HepG2 (cell line): ENCODE measurements around the gene RPS6KB1. TPM values are rescaled to one million over a fixed set of nuclear protein-coding genes. Genes with fewer than 3 reads are reported as not detected.

Experiments
- ARNTL ChIP-seq: sonication (generic); formaldehyde crosslinking; IDR thresholded peaks from 2 replicates; pipeline ENCODE4 v1.4.0; 2020; ENCODE audit warnings: mild to moderate bottlenecking, missing genetic modification reagents
- FOXK2 ChIP-seq: fragments of 450-650 bp; IDR thresholded peaks from 2 replicates; pipeline ENCODE4 v1.6.1; 2016
- GTF2F1 ChIP-seq: fragments of 150-350 bp; IDR thresholded peaks from 2 replicates; pipeline ENCODE4 v1.6.1; 2014; ENCODE audit warnings: low read length
- NFRKB ChIP-seq: fragments of 450-650 bp; IDR thresholded peaks from 2 replicates; pipeline ENCODE4 v1.6.1; 2017
- REPIN1 ChIP-seq: sonication (generic); formaldehyde crosslinking; IDR thresholded peaks from 2 replicates; pipeline ENCODE4 v1.8.0; 2022; ENCODE audit warnings: missing genetic modification reagents, low read depth, mild to moderate bottlenecking, borderline replicate concordance
- SIX4 ChIP-seq: sonication (generic); formaldehyde crosslinking; IDR thresholded peaks from 2 replicates; pipeline ENCODE4 v1.4.0; 2020; ENCODE audit warnings: missing genetic modification reagents
- TAF15 ChIP-seq: fragments of 200-400 bp; formaldehyde crosslinking; IDR thresholded peaks from one replicate; pipeline ENCODE4 v1.6.1; 2018; ENCODE audit warnings: mild to moderate bottlenecking, low read depth, low read length; ENCODE audit not compliant: poor library complexity, severe bottlenecking
- ZMYM2 ChIP-seq: sonication (generic); formaldehyde crosslinking; IDR thresholded peaks from 2 replicates; pipeline ENCODE4 v1.8.0; 2022; ENCODE audit warnings: mild to moderate bottlenecking, missing genetic modification reagents
- ZNF550 ChIP-seq: sonication (generic); formaldehyde crosslinking; IDR thresholded peaks from 2 replicates; pipeline ENCODE4 v1.4.0; 2020; ENCODE audit warnings: mild to moderate bottlenecking, missing genetic modification reagents, borderline replicate concordance
- polyA plus RNA-seq, 8 experiments: library from polyadenylated mRNA; depleted of rRNA in 3 of 8; stranded (reverse) in 7 of 8; unstranded in 1 of 8; fragments of >200 nt; fragmentation: Illumina TruSeq in 4 of 8; extraction: Trizol in 4 of 8; gene quantifications; 2 replicates each; pipeline versions ENCODE4 v1.2.1 to v1.2.3, GENCODE V29; 2011 to 2016; ENCODE audit warnings: low read depth in 4 of 8, missing spikeins in 1 of 8, mixed read lengths in 1 of 8; ENCODE audit not compliant: insufficient read depth in 1 of 8
- total RNA-seq, 5 experiments: library from RNA; depleted of rRNA; stranded (reverse); fragments of >200 nt; fragmentation: Illumina TruSeq; extraction: Trizol; gene quantifications; 2 replicates each; pipeline ENCODE4 v1.2.3, GENCODE V29; 2016; ENCODE audit warnings: low read depth in 1 of 5
- TF ChIP-seq, protein P1 (sequence below): sonication (generic); formaldehyde crosslinking; IDR thresholded peaks from 2 replicates; pipeline ENCODE4 v1.5.0; 2020; ENCODE audit warnings: missing genetic modification reagents
- TF ChIP-seq, protein P2 (sequence below): sonication (generic); formaldehyde crosslinking; IDR thresholded peaks from 2 replicates; pipeline ENCODE4 v1.5.1; 2020; ENCODE audit warnings: missing genetic modification reagents, mild to moderate bottlenecking, borderline replicate concordance
- TF ChIP-seq, protein P3 (sequence below): sonication (generic); formaldehyde crosslinking; IDR thresholded peaks from 2 replicates; pipeline ENCODE4 v1.5.1; 2020; ENCODE audit warnings: mild to moderate bottlenecking, missing genetic modification reagents, borderline replicate concordance
- TF ChIP-seq, protein P4 (sequence below): sonication (generic); formaldehyde crosslinking; conservative IDR thresholded peaks from 2 replicates; pipeline ENCODE4 v1.4.0; 2020; ENCODE audit warnings: missing genetic modification reagents
- TF ChIP-seq, protein P5 (sequence below): sonication (generic); formaldehyde crosslinking; conservative IDR thresholded peaks from 2 replicates; pipeline ENCODE4 v1.8.1; 2023; ENCODE audit warnings: missing genetic modification reagents

Gene RPS6KB1
- total and polyA plus RNA-seq, 2 of the 13 experiments (the other 11 are each of a cell fraction or from before 2014, with no cell fraction given), result 16.5 to 42.2 TPM

DNA sequence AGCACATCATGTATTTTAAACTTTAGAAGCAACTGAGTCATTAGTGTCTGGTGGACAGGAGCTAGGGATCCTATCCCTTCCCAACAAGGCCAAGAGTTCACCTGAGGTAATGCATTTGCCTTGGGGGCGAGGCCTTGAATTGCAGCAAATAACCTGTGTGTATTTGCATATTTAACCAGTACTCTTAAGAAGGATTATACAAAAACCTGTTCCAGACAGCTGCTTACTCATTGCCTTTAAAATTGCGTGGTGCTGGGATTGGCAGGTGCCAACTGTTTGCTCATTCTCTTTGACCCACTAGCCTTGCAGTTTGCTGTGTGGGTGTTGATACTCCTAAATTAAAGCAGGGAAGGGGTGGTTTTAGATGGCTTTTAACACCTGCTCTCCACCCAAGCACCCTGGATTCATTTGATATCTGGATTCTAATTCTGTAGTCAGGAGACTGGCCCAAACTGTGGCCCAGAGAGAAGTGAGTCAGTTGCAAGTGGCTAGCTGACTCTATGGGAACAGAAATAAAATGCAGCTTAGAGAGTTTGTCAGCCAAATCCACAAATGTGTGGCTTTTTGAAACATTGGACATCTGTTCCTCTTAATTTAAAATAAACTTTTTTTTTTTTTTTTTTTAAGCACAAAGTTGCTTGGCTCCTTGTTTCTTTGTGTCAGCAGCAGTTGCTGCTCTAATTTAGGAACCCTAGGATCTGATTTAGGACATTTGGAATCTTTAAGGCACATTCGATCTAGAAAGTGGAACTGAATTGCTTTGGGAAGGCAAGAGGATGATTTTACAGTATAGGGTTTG lies 47.1 kb upstream of the RPS6KB1 start (continued):
- TF ChIP-seq, protein P1, sequence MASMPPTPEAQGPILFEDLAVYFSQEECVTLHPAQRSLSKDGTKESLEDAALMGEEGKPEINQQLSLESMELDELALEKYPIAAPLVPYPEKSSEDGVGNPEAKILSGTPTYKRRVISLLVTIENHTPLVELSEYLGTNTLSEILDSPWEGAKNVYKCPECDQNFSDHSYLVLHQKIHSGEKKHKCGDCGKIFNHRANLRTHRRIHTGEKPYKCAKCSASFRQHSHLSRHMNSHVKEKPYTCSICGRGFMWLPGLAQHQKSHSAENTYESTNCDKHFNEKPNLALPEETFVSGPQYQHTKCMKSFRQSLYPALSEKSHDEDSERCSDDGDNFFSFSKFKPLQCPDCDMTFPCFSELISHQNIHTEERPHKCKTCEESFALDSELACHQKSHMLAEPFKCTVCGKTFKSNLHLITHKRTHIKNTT (CRISPR knock-in tag), result no peak
- TF ChIP-seq, protein P2, sequence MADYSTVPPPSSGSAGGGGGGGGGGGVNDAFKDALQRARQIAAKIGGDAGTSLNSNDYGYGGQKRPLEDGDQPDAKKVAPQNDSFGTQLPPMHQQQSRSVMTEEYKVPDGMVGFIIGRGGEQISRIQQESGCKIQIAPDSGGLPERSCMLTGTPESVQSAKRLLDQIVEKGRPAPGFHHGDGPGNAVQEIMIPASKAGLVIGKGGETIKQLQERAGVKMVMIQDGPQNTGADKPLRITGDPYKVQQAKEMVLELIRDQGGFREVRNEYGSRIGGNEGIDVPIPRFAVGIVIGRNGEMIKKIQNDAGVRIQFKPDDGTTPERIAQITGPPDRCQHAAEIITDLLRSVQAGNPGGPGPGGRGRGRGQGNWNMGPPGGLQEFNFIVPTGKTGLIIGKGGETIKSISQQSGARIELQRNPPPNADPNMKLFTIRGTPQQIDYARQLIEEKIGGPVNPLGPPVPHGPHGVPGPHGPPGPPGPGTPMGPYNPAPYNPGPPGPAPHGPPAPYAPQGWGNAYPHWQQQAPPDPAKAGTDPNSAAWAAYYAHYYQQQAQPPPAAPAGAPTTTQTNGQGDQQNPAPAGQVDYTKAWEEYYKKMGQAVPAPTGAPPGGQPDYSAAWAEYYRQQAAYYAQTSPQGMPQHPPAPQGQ, result no peak
- TF ChIP-seq, protein P3, sequence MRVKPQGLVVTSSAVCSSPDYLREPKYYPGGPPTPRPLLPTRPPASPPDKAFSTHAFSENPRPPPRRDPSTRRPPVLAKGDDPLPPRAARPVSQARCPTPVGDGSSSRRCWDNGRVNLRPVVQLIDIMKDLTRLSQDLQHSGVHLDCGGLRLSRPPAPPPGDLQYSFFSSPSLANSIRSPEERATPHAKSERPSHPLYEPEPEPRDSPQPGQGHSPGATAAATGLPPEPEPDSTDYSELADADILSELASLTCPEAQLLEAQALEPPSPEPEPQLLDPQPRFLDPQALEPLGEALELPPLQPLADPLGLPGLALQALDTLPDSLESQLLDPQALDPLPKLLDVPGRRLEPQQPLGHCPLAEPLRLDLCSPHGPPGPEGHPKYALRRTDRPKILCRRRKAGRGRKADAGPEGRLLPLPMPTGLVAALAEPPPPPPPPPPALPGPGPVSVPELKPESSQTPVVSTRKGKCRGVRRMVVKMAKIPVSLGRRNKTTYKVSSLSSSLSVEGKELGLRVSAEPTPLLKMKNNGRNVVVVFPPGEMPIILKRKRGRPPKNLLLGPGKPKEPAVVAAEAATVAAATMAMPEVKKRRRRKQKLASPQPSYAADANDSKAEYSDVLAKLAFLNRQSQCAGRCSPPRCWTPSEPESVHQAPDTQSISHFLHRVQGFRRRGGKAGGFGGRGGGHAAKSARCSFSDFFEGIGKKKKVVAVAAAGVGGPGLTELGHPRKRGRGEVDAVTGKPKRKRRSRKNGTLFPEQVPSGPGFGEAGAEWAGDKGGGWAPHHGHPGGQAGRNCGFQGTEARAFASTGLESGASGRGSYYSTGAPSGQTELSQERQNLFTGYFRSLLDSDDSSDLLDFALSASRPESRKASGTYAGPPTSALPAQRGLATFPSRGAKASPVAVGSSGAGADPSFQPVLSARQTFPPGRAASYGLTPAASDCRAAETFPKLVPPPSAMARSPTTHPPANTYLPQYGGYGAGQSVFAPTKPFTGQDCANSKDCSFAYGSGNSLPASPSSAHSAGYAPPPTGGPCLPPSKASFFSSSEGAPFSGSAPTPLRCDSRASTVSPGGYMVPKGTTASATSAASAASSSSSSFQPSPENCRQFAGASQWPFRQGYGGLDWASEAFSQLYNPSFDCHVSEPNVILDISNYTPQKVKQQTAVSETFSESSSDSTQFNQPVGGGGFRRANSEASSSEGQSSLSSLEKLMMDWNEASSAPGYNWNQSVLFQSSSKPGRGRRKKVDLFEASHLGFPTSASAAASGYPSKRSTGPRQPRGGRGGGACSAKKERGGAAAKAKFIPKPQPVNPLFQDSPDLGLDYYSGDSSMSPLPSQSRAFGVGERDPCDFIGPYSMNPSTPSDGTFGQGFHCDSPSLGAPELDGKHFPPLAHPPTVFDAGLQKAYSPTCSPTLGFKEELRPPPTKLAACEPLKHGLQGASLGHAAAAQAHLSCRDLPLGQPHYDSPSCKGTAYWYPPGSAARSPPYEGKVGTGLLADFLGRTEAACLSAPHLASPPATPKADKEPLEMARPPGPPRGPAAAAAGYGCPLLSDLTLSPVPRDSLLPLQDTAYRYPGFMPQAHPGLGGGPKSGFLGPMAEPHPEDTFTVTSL (CRISPR knock-in tag), result peak; percentile 50; the same call in 1 of the 2 replicates
- TF ChIP-seq NFRKB, result no peak
- TF ChIP-seq, protein P4, sequence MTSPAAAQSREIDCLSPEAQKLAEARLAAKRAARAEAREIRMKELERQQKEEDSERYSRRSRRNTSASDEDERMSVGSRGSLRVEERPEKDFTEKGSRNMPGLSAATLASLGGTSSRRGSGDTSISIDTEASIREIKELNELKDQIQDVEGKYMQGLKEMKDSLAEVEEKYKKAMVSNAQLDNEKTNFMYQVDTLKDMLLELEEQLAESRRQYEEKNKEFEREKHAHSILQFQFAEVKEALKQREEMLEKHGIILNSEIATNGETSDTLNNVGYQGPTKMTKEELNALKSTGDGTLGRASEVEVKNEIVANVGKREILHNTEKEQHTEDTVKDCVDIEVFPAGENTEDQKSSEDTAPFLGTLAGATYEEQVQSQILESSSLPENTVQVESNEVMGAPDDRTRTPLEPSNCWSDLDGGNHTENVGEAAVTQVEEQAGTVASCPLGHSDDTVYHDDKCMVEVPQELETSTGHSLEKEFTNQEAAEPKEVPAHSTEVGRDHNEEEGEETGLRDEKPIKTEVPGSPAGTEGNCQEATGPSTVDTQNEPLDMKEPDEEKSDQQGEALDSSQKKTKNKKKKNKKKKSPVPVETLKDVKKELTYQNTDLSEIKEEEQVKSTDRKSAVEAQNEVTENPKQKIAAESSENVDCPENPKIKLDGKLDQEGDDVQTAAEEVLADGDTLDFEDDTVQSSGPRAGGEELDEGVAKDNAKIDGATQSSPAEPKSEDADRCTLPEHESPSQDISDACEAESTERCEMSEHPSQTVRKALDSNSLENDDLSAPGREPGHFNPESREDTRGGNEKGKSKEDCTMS, result no peak; the same call in 1 of the 2 replicates
- no peak for TF ChIP-seq REPIN1 (CRISPR knock-in tag)
- TF ChIP-seq, protein P5, sequence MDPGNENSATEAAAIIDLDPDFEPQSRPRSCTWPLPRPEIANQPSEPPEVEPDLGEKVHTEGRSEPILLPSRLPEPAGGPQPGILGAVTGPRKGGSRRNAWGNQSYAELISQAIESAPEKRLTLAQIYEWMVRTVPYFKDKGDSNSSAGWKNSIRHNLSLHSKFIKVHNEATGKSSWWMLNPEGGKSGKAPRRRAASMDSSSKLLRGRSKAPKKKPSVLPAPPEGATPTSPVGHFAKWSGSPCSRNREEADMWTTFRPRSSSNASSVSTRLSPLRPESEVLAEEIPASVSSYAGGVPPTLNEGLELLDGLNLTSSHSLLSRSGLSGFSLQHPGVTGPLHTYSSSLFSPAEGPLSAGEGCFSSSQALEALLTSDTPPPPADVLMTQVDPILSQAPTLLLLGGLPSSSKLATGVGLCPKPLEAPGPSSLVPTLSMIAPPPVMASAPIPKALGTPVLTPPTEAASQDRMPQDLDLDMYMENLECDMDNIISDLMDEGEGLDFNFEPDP (CRISPR knock-in tag), result no peak
- TF ChIP-seq SIX4, result 0 out of 2 replicates have a peak, but pooled peaks have one; percentile 50
- TF ChIP-seq GTF2F1, result no peak
- no peak for TF ChIP-seq FOXK2
- no peak for TF ChIP-seq TAF15
- TF ChIP-seq ZMYM2 (CRISPR knock-in tag), result no peak
- TF ChIP-seq ARNTL (CRISPR knock-in tag), result no peak
- TF ChIP-seq ZNF550 (CRISPR knock-in tag), result no peak
